GM19438 (cell line): Measurements from ENCODE around the gene INPP5A.

Experiments
- ATAC-seq: cut with Tn5 transposase; IDR thresholded peaks from one replicate; pipeline ENCODE4 v1.9.1; 2021; ENCODE audit warnings: low read depth; ENCODE audit not compliant: unreplicated experiment

The INPP5A gene

DNA sequence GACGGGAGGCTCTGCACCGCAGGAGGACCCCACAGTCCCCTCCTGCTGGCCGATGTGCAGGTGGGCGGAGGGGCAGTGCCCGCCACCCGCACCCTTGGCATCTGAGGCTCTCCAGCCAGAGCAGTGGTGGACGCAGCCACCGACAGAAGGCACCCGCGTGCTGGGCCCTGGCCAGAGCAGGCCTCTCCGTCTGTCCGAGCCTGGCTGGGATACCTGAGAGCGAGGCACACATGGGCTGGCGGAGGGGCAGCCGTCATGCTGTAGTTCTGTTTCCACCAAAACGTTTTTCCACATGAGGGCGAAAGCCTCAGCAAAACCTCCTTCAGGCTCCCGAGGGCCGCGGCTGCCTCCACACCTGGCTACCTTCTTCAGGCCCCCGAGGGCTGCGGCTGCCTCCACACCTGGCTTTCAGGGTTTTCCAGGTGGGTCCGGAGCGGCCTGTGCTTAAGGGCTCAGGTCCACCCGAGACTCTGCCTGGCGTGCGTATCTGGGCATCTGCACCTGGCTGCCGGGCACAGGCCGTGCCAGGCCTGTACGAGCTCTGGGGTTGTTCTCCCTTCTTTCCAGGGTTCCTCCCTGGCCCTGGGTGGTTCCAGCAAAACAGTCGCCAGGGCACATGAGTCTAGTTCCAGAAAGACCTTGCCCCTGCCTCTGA lies 115.5 kb downstream of the INPP5A start:
- ATAC-seq: no peak

DNA sequence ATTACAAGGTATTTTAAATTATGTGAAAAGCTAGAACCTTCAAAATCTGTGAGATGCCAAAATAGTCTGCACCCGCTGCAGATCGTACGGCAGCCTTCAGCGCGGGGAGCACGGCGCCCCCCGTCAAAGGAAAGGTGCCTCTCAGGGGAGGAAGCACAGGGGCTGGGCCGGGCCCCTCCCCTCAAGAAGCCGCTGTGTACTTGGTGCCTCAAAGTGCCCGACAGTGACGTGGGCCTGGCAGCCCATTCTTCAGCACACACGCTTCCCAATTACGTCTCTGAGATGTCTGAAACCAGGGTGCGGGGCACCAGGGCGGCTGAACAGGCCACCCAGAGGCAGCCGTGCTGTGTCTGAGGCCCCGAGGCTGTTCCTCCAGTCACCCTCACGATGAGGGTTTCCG lies 116.1 kb downstream of the INPP5A start:
- ATAC-seq: no peak

DNA sequence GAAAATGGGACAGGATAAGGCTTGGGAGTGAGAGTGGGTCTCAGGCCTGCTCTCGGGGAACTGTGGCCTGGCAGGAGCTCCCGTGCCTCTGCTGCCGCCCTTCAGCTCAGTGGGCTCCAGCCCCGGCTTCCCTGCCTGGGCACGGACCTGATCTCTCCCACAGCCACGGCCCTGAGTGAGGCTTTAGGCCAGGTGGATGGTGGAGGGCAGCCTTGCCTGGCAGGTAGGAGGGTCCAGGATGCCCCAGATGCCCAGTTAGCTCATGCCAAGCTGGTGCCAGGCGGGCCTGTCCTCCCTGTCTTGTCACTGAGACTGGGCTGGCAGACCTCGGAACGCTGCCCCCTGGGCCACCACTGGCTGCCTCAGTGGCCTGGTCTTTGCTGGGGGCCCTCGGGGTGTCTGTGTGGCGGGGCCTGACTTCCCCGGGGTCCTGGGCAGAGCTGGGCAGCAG lies 116.6 kb downstream of the INPP5A start:
- ATAC-seq: no peak

DNA sequence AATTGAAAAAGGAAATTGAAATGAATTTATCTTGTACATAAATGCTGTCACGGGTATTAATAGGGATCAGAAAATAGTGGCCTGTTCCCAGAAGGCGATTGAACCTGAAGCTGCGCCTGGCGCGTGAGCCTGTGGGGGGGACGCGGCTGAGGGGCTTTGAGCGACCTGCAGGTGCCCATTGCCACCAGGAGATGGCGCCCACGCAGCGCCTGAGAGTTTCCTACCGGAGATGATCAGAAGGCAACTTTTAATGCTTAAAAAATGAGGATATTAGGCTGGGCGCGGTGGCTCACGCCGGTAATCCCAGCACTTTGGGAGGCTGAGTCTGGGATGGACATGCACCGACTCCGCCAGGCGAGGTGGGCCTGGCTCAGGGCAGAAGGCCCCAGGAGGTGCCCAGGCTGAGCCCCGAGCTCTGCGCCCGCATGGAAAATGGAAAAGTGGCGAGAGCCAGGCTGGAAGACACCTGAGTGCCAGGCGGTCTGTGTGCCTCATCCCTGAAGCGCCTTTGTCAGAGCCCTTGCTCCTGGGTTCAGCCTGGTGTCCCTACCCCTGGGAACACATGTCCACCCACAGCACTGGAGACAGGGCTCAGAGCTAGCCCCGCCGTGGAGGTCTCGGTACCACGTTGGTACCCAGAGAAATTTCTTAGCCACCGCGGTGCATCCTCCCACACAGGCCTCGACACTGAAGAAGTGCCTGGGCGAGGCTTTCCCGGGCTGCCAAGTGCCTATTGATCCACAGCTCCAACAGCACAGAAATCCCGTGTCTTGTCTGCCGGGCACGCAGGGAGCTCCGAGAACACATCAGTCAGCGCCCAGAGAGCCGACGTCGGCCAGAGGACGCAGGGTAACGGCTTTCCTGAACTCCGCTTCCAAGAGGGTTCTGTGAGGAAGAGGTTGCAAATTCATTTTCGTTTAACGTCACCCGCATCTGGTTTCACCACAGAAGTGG lies 117.4 kb downstream of the INPP5A start:
- ATAC-seq: no peak

DNA sequence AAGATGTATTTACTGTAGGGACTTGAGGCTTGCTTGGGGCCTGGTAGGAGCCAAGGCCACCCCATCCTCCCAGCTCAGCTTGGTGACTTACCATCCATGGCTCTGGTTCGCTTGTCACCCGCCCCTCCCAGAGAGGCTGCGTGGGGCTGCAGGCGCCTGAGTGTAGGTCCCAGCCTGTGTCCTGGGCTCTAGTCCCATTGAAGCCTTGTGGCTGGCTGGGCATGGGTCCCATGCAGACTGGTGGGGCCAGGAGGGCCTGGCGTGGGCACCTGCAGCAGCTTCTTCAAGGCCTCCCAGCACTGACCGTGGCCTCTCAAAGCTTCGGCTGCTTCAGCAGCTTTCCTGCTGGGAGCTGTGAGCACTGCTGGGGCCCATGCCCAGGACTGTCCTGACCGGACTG lies 118.1 kb downstream of the INPP5A start:
- ATAC-seq: no peak

DNA sequence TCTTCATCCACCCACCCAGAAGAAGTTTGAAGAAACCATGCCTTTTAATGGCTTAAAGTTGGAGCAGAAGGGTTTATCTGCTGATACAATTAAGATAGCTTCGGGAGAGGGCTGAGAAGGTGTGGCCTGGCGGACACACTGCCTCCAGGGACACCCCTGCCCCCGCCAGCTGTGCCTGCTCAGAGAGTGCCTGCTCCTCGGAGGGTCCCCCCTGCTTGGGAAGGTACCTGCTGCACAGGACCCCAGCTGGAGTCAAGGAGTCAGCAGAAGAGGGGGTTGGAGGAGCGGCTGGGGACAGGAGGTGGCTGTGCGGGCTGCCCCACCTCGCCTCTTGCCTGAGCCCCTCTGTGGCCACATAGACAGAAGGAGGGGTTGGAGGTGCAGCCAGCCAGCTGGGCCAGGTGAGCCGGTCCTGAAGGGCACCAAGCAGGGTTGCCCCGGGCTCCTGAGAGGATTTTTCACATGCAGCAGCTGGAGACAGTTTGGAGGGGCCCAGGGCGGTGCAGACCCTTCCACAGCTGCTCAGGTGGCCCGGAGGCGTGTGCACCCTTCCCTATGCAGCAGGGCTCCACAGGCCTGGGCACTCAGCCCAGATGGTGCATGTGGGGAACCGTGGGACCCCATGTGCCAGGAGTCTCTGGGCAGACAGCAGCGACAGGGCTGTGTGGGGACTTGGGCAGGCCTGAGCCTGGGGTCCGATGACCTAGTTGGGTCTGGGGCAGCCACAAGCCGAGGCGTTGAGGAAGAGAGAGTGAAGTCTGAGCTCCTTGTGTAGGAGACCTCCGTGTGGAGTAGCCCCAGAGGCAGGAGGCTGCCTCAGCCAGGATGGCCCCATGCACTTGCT lies 118.9 kb downstream of the INPP5A start:
- no peak for ATAC-seq

DNA sequence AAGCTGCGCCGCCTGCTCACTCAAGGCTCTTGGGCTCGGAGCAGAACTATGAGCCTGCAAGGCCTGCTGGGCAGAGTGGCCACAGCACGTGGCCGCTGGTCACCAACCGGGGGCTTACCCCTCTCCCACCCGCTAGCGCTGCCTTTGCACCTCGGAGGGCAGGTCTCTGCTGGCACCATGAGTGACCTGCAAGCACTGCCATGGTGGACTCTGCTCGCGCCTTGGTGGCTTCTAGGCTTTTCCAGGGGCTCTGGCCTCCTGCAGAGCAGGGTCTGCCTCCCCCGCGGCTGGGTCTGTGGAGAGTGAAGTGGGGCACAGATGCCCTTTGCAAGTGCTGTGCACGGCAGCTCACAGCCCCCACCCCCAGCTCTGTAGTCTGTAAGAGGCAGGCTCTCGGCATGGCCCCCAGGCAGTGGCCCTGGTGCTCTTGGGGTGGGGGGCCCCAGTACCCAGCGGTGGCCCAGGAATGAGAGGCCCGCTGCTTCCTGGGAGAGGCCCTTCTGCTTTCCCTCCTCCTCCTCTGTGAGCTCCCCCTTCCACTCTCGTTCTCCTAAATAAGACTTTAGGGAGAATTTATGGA lies 119.6 kb downstream of the INPP5A start:
- ATAC-seq: no peak

DNA sequence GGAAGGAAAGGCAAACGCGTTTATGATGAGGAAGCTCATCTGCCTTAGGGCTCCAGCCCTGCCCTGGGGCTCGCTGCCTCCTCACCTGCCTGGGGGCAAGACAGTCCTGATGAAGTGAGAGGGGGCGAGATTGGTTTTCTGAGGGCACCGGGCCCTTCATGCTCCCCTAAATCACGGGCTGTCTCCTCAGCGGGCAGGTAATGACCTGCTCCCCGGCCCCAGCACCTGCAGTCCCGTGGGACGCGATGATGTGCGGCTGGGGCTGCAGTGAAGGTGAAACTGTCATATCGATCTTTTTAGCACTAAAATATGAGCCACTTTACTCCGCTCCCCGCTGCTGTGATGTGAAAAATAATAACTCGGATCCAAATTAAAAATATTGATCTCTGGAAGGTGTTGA lies 120.2 kb downstream of the INPP5A start:
- ATAC-seq: no peak

DNA sequence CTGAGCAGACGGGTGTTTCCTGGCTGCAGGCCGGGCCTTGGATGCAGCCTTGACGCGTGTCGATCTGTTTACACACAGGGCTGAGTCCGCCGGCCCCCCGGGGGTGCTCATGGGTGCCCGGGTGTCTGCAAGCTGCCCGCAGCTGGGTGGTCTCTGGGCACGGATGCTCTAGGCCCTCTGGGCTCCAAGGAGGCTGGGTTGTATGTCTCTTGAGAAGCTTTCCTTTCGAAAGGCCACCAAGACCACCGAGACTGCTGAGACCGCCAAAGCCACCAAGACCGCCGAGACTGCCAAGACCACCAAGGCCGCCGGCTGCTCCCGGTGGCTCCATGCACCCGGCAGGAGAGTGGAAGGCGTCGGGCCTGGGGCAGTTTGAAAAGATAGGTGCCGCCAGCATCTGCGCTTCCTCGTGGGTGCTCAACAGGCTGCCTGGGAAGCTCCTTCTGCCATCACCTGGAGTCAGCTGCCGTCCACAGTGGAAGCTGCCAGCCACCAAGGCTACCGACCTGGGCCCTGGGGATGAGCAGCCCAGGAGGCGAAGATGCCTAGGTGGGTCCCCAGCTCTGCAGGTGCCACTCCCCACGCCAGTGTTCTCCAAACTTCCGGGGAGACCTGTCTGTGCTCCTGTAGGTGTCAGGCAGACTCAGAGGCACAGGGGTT lies 121.1 kb downstream of the INPP5A start:
- ATAC-seq: no peak

DNA sequence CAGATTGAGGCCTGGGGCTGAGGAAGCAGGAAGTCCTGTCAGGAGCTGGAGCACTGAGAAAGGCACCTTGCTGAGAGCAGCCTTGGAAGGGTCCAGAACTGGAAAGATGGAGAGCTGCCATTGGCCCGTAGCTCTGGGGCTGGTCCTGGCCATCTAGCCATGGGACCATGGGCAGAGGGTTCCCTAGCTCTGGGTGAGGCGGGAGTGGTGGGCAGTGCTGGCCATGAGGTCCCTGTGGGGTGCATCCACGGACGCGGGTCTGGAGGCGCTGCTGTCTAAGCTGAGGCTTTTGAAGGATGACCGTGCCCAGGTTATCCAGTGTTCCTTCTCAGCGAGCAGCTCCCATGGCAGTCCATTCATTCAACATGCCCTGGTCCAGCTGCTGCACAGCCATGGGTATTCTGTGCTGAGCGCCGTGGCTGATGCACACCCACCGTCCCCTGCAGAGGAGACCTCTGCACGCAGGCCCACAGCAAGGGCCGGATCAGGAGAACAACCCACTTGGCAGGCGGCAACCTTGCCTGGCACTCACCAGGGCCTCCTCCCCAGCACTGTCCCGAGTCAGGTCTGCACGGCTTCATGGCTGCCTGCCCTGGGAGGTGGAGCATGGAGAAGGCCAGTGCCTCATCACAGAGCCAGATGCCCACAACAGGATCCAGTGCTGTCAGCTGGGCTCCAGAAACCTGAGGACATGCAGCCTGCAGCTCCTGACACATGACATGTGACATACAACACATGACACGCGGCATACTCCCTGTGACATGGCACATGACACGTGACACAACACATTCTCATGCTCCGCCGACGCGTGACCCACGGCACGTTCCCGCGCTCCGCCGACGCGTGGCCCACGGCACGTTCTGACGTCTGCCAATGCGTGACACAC lies 121.9 kb downstream of the INPP5A start:
- ATAC-seq: no peak

DNA sequence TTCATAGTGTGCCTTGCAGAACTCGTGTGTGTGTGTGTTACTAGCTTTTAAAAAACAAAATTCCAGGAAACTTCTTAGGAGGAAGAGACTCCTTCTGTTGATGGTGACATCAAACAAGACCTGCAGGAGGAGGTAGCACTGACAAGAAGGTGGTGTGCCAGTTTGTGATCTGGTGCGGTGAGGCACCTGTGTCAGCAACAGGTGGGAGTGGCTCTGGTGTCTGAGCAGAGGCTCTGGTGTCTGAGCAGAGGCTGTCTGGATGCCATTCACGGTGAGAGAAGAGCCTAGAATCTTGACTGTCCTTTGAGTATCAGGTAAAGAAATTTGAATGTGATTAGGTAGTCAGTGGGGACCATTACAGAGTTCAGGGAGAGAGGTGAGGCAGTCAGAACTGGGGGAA lies 122.8 kb downstream of the INPP5A start:
- ATAC-seq: no peak

DNA sequence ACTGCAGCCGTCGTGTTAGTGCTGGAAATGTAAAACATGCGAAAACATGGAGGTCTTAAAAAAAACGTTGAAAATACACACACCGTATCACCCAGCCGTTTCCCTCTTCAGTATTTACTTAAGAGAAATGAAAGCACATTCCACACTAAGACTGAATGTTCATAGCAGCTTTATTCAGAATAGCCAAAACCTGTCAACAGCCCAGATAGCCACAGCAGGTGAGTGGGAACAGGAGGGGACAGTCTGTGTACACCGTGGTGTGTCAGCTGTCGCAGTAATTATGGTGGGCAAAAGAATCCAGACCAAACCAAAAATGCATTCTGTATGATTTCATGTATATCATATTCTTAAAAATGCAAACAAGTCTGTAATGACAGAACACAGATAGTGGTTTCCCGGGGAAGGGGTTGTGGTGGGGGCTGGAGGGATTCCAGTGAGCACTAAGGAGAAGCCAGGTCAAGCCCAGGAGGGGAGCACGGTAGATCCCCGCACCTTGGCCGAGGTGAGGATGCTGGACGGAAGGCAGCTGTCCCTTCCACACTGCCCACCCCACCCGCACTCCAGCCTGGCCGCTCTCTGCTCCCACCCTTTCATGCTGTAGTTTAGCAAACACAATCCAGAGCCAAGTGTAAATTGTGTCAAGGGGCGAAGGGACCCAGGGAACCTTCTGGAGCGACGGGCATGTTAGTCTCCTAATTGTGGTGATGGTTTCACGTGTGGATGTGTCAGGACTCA lies 124.8 kb downstream of the INPP5A start:
- ATAC-seq: no peak

DNA sequence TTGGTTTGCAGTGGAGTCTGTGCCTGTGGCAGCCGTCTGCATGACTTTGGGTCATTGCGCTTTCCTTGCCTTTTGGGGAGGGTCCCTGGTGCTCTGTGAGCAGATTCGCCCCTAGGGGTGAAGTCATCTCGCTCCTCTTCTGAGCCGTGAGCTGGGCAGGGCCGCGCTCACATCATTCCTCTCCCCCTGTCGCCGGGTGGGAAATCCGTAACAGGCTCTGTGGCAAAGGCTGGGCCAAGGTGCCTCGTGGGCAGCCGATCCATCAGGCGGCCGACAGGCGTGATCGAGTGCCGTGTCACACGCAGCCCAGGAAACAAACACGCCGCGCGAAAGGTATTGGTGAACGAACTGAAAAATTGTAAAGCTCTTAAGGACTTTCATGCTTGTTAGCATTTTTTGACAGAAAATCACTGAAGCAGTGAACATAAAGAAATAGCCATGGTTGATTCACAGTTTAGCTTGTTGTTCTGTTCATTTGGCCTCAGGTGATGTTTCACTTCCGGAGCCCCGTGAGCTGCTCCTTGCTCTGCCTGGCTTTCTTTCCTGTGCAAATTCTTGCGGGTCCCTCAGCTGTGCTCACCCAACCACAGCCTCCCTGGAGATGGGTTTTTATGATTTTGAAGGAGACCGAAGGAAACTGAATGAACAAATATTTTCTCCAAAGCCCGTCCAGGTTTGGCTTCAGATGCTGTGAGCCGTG lies 126.2 kb downstream of the INPP5A start:
- no peak for ATAC-seq

DNA sequence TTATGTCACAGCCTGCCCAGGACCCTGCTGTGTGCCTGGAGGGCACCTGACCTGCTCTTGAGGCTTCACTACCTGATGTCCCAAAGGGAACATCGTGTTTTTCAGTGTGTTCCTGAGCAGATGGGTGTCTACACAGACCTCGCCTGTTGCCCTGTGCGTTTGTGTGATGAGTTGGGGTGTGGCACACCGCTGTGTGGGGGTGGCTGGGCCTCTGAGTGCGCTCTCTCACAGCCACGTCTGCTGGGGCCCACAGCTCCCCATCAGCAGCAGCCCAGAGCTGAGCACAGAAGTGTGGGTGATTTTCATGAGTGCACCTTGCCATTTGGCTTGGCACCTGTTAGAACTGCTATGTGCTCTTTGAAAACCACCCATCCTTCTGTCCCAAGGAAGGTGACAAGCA lies 126.8 kb downstream of the INPP5A start:
- no peak for ATAC-seq

DNA sequence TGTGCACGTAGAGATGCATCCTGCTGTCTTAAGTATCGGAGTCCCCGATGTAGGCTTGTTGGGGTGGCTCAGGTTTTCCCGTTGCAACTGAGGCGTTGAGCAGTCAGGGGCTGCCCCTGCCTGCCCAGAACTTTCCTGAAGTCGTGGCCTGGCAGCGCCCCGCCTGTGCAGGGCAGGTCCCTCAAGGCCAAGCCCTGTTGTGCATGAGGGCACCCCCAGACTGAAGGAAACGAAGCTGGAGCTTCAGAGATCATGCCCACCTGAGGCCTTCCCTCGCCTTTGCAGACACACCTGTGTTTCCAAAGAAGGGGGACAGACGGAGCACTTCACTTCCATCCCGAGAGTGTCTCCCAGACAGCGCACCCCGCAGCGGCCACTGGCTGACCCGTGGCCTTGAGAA lies 127.3 kb downstream of the INPP5A start:
- ATAC-seq: no peak

DNA sequence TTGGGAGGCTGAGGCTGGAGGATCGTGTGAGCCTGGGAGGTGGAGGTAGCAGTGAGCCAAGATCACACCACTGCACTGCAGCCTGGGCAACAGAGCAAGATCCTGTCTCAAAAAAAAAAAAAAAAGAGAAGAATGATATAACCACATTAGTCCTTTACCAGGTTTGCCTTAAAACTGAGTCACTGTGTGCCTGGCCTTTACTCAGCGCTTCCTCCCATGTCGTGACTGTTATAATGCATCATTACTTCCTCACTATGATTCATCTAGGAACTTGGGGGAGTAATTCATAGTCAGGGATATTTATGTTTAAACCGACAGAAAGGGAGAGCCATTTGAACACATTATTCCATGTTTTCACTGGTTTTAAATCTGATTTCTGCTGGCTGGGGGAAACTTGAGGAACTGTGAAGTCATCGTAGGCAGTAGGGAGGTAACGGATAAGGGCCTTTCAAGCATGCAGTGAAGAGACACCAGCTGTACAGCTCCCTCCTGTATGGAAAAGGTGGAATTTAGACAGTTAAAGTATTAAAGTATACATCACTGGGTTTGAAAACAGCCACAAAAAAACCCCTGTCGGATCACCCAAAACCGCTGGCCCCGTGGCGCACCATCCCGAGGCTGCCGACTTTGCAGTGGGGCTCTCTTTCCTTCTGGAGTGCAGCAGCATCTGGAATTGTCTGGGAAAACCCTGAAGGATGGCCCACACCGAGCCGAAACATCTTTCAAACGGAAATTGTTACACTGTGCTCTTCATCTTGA lies 128.5 kb downstream of the INPP5A start:
- no peak for ATAC-seq

DNA sequence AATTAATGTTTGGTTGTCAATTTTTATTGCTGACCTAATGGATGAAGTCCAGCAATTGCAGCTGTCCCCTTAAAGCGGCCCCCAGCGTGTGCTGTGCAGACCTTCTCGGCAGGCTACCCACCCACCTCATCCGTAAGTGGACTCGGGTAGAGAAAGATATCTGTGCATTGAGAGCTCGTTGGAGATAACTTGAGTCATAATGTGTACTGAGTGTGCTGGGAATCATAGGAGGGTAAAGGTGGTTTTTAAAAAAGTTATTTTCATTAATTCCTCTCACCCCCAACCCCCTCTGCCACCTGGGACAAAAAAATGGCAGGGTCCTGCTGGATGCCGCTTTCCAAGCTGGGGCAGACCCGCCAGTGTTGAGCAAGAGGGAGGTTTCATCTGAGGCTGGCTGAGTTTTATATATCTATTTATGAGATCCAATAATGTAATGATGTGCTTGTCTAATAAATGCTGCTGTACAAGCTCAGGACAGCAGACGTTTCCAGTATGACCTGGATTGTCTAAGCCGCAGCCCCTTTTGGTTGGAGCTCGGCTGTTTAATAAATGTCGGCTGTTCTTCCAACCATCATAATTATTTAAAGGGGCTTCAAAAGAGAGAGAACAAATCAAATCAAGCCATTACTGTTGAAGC lies 129.2 kb downstream of the INPP5A start:
- ATAC-seq: no peak
